Activated naive CD8-positive, alpha-beta T cell (primary cell): ENCODE results near the gene DMD.

ENCODE experiments used
- H3K27ac Mint-ChIP-seq: one replicate; pipeline ENCODE4 v1.8.0; 2021; ENCODE audit warnings: mixed read lengths
- H3K27me3 Mint-ChIP-seq: one replicate; pipeline ENCODE4 v1.8.0; 2021; ENCODE audit warnings: mixed read lengths
- H3K36me3 Mint-ChIP-seq: one replicate; pipeline ENCODE4 v1.8.0; 2021; ENCODE audit warnings: mixed read lengths
- H3K4me1 Mint-ChIP-seq: one replicate; pipeline ENCODE4 v1.8.0; 2021; ENCODE audit warnings: low read depth, mixed read lengths
- H3K4me3 Mint-ChIP-seq: one replicate; pipeline ENCODE4 v1.8.0; 2021; ENCODE audit warnings: mild to moderate bottlenecking, mixed read lengths
- H3K9me3 Mint-ChIP-seq: one replicate; pipeline ENCODE4 v1.8.0; 2021; ENCODE audit warnings: low read depth, mixed read lengths

The DMD gene

GRCh38 chrX:32118832-32119231 is 1092.5 kb downstream of the DMD start:
- Mint-ChIP-seq H3K9me3 (no peaks in the 10 kb centered on the region), H3K4me3 (no peak overlapping the region), H3K27me3 (no peaks in the 10 kb centered on the region), H3K27ac (no peak overlapping the region), H3K4me1 (no peaks in the 10 kb centered on the region), H3K36me3 (no peaks in the 10 kb centered on the region)

DNA sequence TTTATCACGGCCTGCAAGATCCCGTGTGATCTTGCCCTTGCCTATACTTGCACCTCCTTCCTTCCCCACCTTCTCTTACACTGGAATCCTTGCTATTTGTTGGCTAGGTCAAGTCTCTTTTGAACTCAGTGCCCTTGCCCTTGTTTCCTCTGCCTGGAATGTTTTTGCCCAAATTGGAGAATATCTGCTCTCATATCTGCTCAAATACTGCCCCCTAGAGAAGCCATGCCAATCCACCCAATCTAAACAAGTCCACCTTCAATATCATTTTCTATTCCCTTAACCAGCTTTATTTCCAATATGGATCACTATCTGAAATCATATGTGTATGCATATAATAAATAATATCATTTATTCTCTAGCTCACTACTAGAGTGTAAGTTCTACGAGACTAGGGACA is 1095.3 kb downstream of the DMD start:
- Mint-ChIP-seq H3K27ac (no peak overlapping the region), H3K9me3 (no peaks in the 10 kb centered on the region), H3K4me1 (no peaks in the 10 kb centered on the region), H3K4me3 (no peak overlapping the region), H3K36me3 (no peaks in the 10 kb centered on the region), H3K27me3 (no peaks in the 10 kb centered on the region)

DNA sequence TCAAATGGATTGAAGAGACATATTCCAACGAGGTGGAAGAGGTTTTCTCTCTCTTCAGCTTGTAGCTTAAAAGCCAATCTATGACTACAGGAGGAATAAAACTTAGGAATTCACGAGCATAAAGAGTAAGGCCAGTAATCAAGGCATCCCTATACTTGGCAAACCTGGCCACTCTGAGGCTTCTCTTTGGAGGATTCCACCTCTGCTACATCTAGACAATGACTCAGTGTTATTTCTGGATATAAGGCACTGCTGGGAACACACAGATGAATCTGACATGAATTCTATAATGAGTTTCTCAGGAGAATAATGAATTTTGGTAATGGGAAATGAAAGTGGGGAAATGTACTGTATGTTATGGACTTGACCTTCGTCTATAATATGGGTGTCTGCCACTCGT is 1123.7 kb downstream of the DMD start:
- H3K9me3 Mint-ChIP-seq, result no peaks in the 10 kb centered on the region
- no peaks in the 10 kb centered on the region for H3K36me3 Mint-ChIP-seq
- no peak overlapping the region for H3K27ac Mint-ChIP-seq
- no peaks in the 10 kb centered on the region for H3K27me3 Mint-ChIP-seq
- no peak overlapping the region for H3K4me3 Mint-ChIP-seq
- H3K4me1 Mint-ChIP-seq, result no peaks in the 10 kb centered on the region

GRCh38 chrX:32084757-32085156 is 1126.6 kb downstream of the DMD start:
- Mint-ChIP-seq H3K4me1 (no peaks in the 10 kb centered on the region), H3K27me3 (no peaks in the 10 kb centered on the region), H3K4me3 (no peak overlapping the region), H3K9me3 (no peaks in the 10 kb centered on the region), H3K36me3 (no peaks in the 10 kb centered on the region), H3K27ac (no peak overlapping the region)

GRCh38 chrX:32048285-32048684 is 1163.1 kb downstream of the DMD start:
- Mint-ChIP-seq H3K4me3 (no peak overlapping the region), H3K9me3 (no peaks in the 10 kb centered on the region), H3K4me1 (no peaks in the 10 kb centered on the region), H3K27ac (no peak overlapping the region), H3K36me3 (no peaks in the 10 kb centered on the region), H3K27me3 (no peaks in the 10 kb centered on the region)

- no peak overlapping the region for H3K4me3 Mint-ChIP-seq
- H3K9me3 Mint-ChIP-seq, result no peaks in the 10 kb centered on the region
- no peak overlapping the region for H3K27ac Mint-ChIP-seq
- no peaks in the 10 kb centered on the region for H3K4me1 Mint-ChIP-seq
- no peaks in the 10 kb centered on the region for H3K36me3 Mint-ChIP-seq
- H3K27me3 Mint-ChIP-seq, result no peaks in the 10 kb centered on the region
These were observed 1166.2 kb downstream of the DMD start for GRCh38 chrX:32045149-32045548.

DNA sequence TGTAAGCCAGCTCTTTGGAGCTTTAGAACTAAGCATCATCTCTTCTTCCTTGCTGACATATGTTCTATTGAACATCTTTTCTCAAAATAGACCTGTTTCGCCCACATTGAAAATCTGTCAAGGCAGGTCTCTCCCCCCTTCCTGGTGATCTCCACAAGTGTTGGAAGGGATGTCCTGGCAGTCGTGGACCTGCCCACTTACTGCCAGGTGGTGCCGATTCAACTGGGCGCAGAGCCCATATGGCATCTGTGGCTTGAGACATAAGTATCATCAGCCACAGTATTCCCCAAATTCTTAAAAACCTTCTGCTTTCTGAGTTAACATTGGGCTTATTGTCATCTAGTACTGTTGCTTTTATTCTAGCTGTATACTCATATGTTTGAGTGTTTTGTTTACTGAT is 1170.2 kb downstream of the DMD start:
- H3K4me1 Mint-ChIP-seq, result no peaks in the 10 kb centered on the region
- no peaks in the 10 kb centered on the region for H3K27me3 Mint-ChIP-seq
- H3K4me3 Mint-ChIP-seq, result no peak overlapping the region
- H3K9me3 Mint-ChIP-seq, result no peaks in the 10 kb centered on the region
- H3K36me3 Mint-ChIP-seq, result no peaks in the 10 kb centered on the region
- H3K27ac Mint-ChIP-seq, result no peak overlapping the region

GRCh38 chrX:32026772-32027171 is 1184.6 kb downstream of the DMD start:
- Mint-ChIP-seq H3K27me3 (no peaks in the 10 kb centered on the region), H3K27ac (no peak overlapping the region), H3K36me3 (no peaks in the 10 kb centered on the region), H3K4me3 (no peak overlapping the region), H3K4me1 (no peaks in the 10 kb centered on the region), H3K9me3 (no peaks in the 10 kb centered on the region)

DNA sequence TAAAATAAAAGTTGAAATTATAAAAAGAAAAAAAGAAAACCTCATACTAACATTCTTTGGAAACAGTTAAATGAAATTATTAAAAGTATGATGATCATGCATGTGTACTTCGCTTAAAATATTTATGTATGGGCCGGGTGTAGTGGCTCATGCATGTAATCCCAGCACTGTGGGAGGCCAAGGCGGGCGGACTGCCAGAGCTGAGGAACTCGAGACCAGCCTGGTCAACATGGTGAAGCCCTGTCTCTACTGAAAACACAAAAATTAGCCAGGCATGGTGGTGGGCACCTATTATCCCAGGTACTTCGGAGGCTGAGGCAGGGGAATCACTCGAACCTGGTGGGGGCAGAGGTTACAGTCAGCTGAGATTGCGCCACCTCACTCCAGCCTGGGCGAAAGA is 1187.3 kb downstream of the DMD start:
- H3K27ac Mint-ChIP-seq, result no peak overlapping the region
- H3K9me3 Mint-ChIP-seq, result no peaks in the 10 kb centered on the region
- no peak overlapping the region for H3K4me3 Mint-ChIP-seq
- no peaks in the 10 kb centered on the region for H3K4me1 Mint-ChIP-seq
- H3K27me3 Mint-ChIP-seq, result no peaks in the 10 kb centered on the region
- H3K36me3 Mint-ChIP-seq, result no peaks in the 10 kb centered on the region

- H3K4me1 Mint-ChIP-seq, result no peaks in the 10 kb centered on the region
- H3K9me3 Mint-ChIP-seq, result no peaks in the 10 kb centered on the region
- no peaks in the 10 kb centered on the region for H3K36me3 Mint-ChIP-seq
- H3K4me3 Mint-ChIP-seq, result no peak overlapping the region
- H3K27me3 Mint-ChIP-seq, result no peaks in the 10 kb centered on the region
- H3K27ac Mint-ChIP-seq, result no peak overlapping the region
These were observed 1195.2 kb downstream of the DMD start for GRCh38 chrX:32016195-32016594.

GRCh38 chrX:32010948-32011347 is 1200.4 kb downstream of the DMD start:
- no peaks in the 10 kb centered on the region for H3K27me3 Mint-ChIP-seq
- H3K4me1 Mint-ChIP-seq, result no peaks in the 10 kb centered on the region
- H3K27ac Mint-ChIP-seq, result no peak overlapping the region
- H3K36me3 Mint-ChIP-seq, result no peaks in the 10 kb centered on the region
- H3K9me3 Mint-ChIP-seq, result no peaks in the 10 kb centered on the region
- H3K4me3 Mint-ChIP-seq, result no peak overlapping the region

DNA sequence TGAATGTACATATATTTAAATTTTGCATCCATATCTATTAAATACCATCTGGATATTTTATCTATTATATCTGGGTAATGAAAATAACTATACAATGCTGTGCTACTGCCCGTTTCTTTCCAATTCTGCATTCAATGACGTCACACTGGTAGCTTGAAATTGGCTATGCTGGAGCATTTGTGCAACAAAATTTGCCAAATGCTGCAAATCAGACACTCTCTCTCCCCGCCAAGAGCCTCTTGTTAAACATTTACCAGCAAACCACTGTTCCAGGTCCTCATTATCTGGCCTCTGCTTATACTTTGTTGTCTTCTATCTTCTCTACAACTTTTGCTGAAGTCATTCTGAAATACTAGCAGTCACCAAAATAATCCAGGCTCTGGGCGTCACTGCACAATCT is 1201.1 kb downstream of the DMD start:
- Mint-ChIP-seq H3K36me3 (no peaks in the 10 kb centered on the region), H3K4me3 (no peak overlapping the region), H3K9me3 (no peaks in the 10 kb centered on the region), H3K27ac (no peak overlapping the region), H3K27me3 (no peaks in the 10 kb centered on the region), H3K4me1 (no peaks in the 10 kb centered on the region)

- Mint-ChIP-seq H3K4me3 (no peak overlapping the region), H3K27ac (no peak overlapping the region), H3K36me3 (no peaks in the 10 kb centered on the region), H3K4me1 (no peaks in the 10 kb centered on the region), H3K27me3 (no peaks in the 10 kb centered on the region), H3K9me3 (no peaks in the 10 kb centered on the region)
These were observed 1217.7 kb downstream of the DMD start for GRCh38 chrX:31993637-31994036.

GRCh38 chrX:31988975-31989374 is 1222.4 kb downstream of the DMD start:
- peaks cover 4% of the 10 kb centered on the region for H3K9me3 Mint-ChIP-seq
- no peak overlapping the region for H3K27ac Mint-ChIP-seq
- no peak overlapping the region for H3K4me3 Mint-ChIP-seq
- no peaks in the 10 kb centered on the region for H3K4me1 Mint-ChIP-seq
- H3K36me3 Mint-ChIP-seq, result no peaks in the 10 kb centered on the region
- no peaks in the 10 kb centered on the region for H3K27me3 Mint-ChIP-seq

GRCh38 chrX:31981546-31982062 is 1229.7 kb downstream of the DMD start:
- Mint-ChIP-seq H3K27ac (no peak overlapping the region), H3K27me3 (no peaks in the 10 kb centered on the region), H3K4me3 (no peak overlapping the region), H3K36me3 (no peaks in the 10 kb centered on the region), H3K4me1 (no peaks in the 10 kb centered on the region), H3K9me3 (no peaks in the 10 kb centered on the region)

- Mint-ChIP-seq H3K27ac (no peak overlapping the region), H3K4me1 (no peaks in the 10 kb centered on the region), H3K9me3 (no peaks in the 10 kb centered on the region), H3K27me3 (no peaks in the 10 kb centered on the region), H3K36me3 (no peaks in the 10 kb centered on the region), H3K4me3 (no peak overlapping the region)
These were observed 1241.6 kb downstream of the DMD start for GRCh38 chrX:31969714-31970113.

DNA sequence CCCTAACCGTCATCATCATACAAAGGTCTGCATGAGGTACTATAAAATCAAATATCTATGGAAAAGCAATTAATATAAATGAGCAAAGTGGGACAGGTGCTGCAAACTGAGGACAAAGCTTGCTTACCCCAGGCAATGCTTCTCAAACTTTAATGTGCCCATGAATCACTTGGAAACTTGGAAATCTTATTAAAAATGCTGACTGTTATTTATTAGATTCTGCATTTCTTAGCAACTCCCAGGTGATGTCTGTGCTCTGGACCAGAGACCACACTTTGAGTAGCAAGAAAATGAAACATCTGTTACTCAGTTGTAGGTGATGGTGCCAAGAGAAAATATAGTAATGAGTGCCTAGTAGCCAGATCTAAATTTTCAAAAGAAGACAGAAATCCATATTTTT is 1249.1 kb downstream of the DMD start:
- H3K27ac Mint-ChIP-seq, result no peak overlapping the region
- no peaks in the 10 kb centered on the region for H3K27me3 Mint-ChIP-seq
- no peaks in the 10 kb centered on the region for H3K4me1 Mint-ChIP-seq
- peaks cover 8% of the 10 kb centered on the region for H3K9me3 Mint-ChIP-seq
- H3K36me3 Mint-ChIP-seq, result no peaks in the 10 kb centered on the region
- H3K4me3 Mint-ChIP-seq, result no peak overlapping the region
